Body of pancreas (tissue), 4 donors: ENCODE results near the gene ANKRD6.

Experiments
- CTCF ChIP-seq, 7 experiments: fragments of 450-650 bp in 4 of 7; fragments of 200-600 bp in 3 of 7; sonication (generic) in 3 of 7; IDR thresholded peaks; one replicate each; pipeline ENCODE4 v1.5.1; 2016 to 2019; ENCODE audit warnings: antibody characterized with exemption in 7 of 7
- POLR2A ChIP-seq, 3 donors: fragments of 450-650 bp; IDR thresholded peaks; one replicate each; pipeline ENCODE4 v1.6.1; 2016; ENCODE audit warnings: antibody characterized with exemption in 3 of 3, mild to moderate bottlenecking in 2 of 3

- TF ChIP-seq CTCF (IDR thresholded peaks at IDR 0.05) = no peak
- no peak for TF ChIP-seq POLR2A (IDR thresholded peaks at IDR 0.05)
These were observed 93.6 kb downstream of the ANKRD6 start for GRCh38 chr6:89526563-89526869.
